Common myeloid progenitor, CD34-positive (primary cell): ENCODE measurements around the gene ST8SIA4.

Experiments used
- CTCF ChIA-PET: fragments of 350-600 bp; sonication (Branson Sonifier 250); formaldehyde crosslinking; loops from one replicate; lab custom pipeline; 2021; ENCODE audit warnings: antibody characterized with exemption; lab: Charles Lee
- POLR2A ChIA-PET: fragments of 350-600 bp; sonication (Branson Sonifier 250); formaldehyde crosslinking; loops from one replicate; lab custom pipeline; 2021; ENCODE audit warnings: antibody characterized with exemption; lab: Charles Lee
- DNase-seq, 3 donors: peaks; one replicate each; pipeline versions ENCODE4 v3.0.0 to v3.0.0-alpha.2; 2013
- H3K27ac ChIP-seq, 2 experiments: 1 replicate in 1 of 2; 2 replicates in 1 of 2; pipeline ENCODE4 v1.7.0; 2013; ENCODE audit warnings: inconsistent platforms in 2 of 2, low read length in 2 of 2, mild to moderate bottlenecking in 2 of 2, low read depth in 1 of 2, moderate library complexity in 1 of 2; ENCODE audit not compliant: severe bottlenecking in 2 of 2, insufficient read depth in 1 of 2, poor library complexity in 1 of 2
- H3K27me3 ChIP-seq, 5 experiments: replicated peaks in 2 of 5; 1 replicate in 3 of 5; 2 replicates in 2 of 5; pipeline versions ENCODE4 v1.6.1 to v1.7.0; 2013; ENCODE audit warnings: low read length in 4 of 5, mild to moderate bottlenecking in 2 of 5, moderate library complexity in 2 of 5, inconsistent platforms in 1 of 5; ENCODE audit not compliant: insufficient read depth in 5 of 5, control insufficient read depth in 4 of 5
- H3K36me3 ChIP-seq, 4 experiments: 1 replicate in 2 of 4; 2 replicates in 2 of 4; pipeline versions ENCODE4 v1.6.1 to v1.7.0; 2013; ENCODE audit warnings: low read length in 3 of 4, control low read depth in 1 of 4, mild to moderate bottlenecking in 1 of 4; ENCODE audit not compliant: control insufficient read depth in 4 of 4, insufficient read depth in 4 of 4
- H3K4me1 ChIP-seq, 4 experiments: 1 replicate in 3 of 4; 2 replicates in 1 of 4; pipeline versions ENCODE4 v1.6.1 to v1.7.1; 2013; ENCODE audit warnings: low read length in 3 of 4, mild to moderate bottlenecking in 3 of 4, control low read depth in 1 of 4, inconsistent platforms in 1 of 4, moderate library complexity in 1 of 4; ENCODE audit not compliant: control insufficient read depth in 4 of 4, insufficient read depth in 4 of 4; ENCODE audit errors: control extremely low read depth in 1 of 4
- H3K4me3 ChIP-seq, 7 experiments: 1 replicate in 4 of 7; 2 replicates in 3 of 7; pipeline versions ENCODE4 v1.5.1 to v1.7.0; 2013; ENCODE audit warnings: mild to moderate bottlenecking in 7 of 7, low read length in 6 of 7, moderate library complexity in 6 of 7, inconsistent platforms in 2 of 7, low read depth in 2 of 7, control low read depth in 1 of 7; ENCODE audit not compliant: insufficient read depth in 4 of 7, control insufficient read depth in 1 of 7; ENCODE audit errors: extremely low read depth in 1 of 7
- H3K9me3 ChIP-seq, 5 experiments: 1 replicate in 4 of 5; 2 replicates in 1 of 5; pipeline versions ENCODE4 v1.6.1 to v1.7.1; 2013; ENCODE audit warnings: low read length in 4 of 5, mild to moderate bottlenecking in 2 of 5, inconsistent platforms in 1 of 5, low read depth in 1 of 5, moderate library complexity in 1 of 5; ENCODE audit not compliant: control insufficient read depth in 4 of 5, insufficient read depth in 2 of 5; ENCODE audit errors: control extremely low read depth in 1 of 5
- WGBS: methylation state at CpG from one replicate; pipeline ENCODE4 v1.1.5; 2013; ENCODE audit not compliant: insufficient coverage; 5-methylcytosine and 5-hydroxymethylcytosine counted together

Gene ST8SIA4

DNA sequence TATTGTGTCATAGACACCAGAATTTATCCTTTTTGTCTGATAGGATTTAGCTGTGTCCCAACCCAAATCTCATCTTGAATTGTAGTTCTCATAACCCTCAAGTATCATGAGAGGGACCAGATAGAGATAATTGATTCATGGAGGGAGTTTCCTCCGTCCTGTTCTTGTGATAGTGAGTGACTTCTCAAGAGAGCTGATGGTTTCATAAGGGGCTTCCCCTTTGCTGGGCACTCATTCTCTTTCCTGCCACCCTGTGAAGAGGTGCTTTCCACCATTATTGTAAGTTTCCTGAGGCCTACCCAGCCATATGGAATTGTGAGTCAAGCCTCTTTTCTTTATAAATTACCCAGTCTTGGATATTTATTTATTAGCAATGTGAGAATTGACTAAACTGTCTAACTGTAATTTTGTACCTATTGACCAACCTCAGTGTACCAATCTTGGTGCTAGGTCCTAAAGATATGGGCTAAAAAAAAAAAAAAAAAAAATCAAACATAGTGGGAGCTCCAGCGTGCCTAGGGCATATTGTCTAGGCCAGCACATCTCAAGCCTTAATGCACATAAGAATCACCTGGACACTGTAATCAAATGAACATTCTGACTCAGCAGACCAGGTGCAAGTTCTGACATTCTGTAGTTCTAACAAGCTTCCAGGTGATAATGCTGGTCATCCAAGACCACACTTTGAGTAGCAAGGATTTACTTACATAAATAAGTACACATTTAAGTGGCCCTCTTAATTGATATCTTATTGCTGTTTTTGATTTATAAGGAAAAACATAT lies 30.5 kb downstream of the ST8SIA4 start:
- Histone ChIP-seq H3K4me3 (no peak overlapping the region), H3K4me1 (no peaks in the 10 kb centered on the region), H3K27me3 (no peaks in the 10 kb centered on the region), H3K36me3 (peaks cover 4 to 34% (median 19%) of the 10 kb centered on the region in 4 experiments), H3K27ac (no peak overlapping the region), H3K9me3 (no peaks in the 10 kb centered on the region)
- WGBS, result 100% methylated on average over 1 of the region's 2 CpGs
- ChIA-PET CTCF (interaction anchor here (1.0 kb wide), 1 partner anchor 28 kb away, joined by 4 read pairs; no protein-coding TSS in a partner anchor), POLR2A (no interaction called here)
- no peak for DNase-seq

DNA sequence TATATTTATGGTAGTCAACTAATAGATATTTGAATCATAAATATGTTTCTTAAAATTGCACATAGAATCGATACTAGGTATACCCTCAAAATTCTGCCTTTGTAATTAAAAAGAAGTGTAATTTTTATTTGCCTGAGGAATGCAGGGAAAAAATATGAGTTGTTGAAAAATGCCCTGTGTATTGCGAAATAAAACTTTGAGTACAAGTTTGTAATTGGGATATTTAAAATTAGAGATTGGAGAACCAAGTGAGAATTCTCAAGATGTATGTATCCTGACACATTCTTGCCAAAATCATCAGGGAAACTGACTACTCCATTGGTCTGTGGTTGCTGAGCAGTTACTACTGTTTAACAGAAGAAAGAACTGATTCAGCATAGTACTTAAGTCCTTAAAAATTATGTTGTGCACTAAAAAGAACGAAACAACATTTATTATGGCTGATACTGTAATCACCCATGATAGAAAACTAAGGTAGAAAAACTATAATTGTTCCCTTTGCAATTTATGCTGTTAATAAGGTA lies 36.0 kb downstream of the ST8SIA4 start:
- H3K9me3 ChIP-seq, result peaks cover 0 to 4% (median 0%) of the 10 kb centered on the region in 5 experiments
- ChIA-PET CTCF (no interaction called here), POLR2A (no interaction called here)
- H3K27ac ChIP-seq, result no peak overlapping the region
- no peak for DNase-seq
- peaks cover 8 to 20% (median 13%) of the 10 kb centered on the region in 4 experiments for H3K36me3 ChIP-seq
- H3K27me3 ChIP-seq, result no peaks in the 10 kb centered on the region
- no peaks in the 10 kb centered on the region for H3K4me1 ChIP-seq
- no peak overlapping the region for H3K4me3 ChIP-seq
- whole genome bisulfite sequencing, result 100% methylated on average over 1 of the region's 3 CpGs

DNA sequence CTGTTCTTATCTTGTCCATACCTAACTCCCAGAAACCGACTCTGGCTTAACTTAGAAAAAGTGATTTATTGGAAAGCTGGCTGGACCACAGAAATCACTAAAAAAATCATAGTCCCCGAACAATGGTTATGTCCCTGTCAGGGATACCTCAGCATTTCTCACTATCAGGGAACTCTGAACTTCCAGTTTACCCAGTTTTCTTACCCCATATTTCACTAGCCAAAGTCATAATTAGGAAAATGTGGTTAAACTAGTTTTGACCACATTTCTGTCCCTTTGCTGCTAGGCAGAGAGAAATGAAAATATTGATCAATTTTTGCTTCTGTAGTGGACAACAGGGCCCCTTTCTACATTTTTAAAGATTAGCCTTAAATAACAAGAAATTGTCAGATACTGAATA lies 38.2 kb downstream of the ST8SIA4 start:
- 57% methylated on average over 1 of the region's 2 CpGs for WGBS
- Histone ChIP-seq H3K9me3 (peaks cover 0 to 4% (median 0%) of the 10 kb centered on the region in 5 experiments), H3K36me3 (peaks cover 5 to 16% (median 7%) of the 10 kb centered on the region in 4 experiments), H3K4me1 (no peaks in the 10 kb centered on the region), H3K27ac (no peak overlapping the region), H3K4me3 (no peak overlapping the region), H3K27me3 (no peaks in the 10 kb centered on the region)
- DNase-seq, result no peak
- POLR2A ChIA-PET, result no interaction called here
- CTCF ChIA-PET, result no interaction called here

DNA sequence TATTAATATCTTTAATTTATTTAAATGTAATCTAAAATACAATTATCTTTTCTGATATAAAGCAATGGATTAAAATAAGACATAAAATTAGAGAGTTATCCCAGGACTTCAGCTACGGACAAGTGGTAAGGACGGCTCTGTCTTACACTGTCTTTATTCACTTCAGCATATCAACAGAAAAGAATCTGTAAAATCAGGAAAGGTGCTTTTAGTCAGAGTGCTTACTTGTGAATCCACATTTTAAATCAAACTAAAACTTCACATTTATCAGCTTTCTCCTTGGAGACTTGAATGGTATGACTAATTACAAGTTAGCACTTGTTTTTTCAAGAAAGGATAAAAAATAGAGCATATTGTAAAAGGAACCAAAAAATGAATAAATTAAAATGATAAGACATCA lies 39.3 kb downstream of the ST8SIA4 start:
- no peaks in the 10 kb centered on the region for H3K27me3 ChIP-seq
- POLR2A ChIA-PET, result no interaction called here
- H3K4me3 ChIP-seq, result no peak overlapping the region
- CTCF ChIA-PET, result no interaction called here
- no peaks in the 10 kb centered on the region for H3K4me1 ChIP-seq
- no peak overlapping the region for H3K27ac ChIP-seq
- WGBS, result no CpG with 5 or more reads among the region's 2 CpGs
- no peak for DNase-seq
- peaks cover 5 to 11% (median 7%) of the 10 kb centered on the region in 4 experiments for H3K36me3 ChIP-seq
- peaks cover 0 to 4% (median 0%) of the 10 kb centered on the region in 5 experiments for H3K9me3 ChIP-seq

DNA sequence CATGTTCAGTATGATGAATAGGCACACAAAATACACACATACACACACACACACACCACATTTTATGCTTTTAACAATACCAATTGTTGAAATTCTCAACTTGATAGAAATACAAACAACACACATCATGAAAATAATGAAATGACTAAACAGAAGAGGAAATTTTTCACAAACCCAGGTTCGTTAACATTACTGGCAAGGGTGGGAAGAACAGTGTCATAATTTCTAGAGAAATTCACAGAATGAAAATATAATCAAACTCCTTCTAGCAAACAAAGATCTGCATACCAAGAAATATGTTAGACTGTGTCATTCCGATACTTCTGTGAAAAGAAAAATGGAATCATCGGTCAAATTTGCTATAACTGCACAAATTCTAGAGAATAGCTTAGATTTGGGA lies 41.9 kb downstream of the ST8SIA4 start:
- WGBS, result no CpG with 5 or more reads among the region's 3 CpGs
- H3K27me3 ChIP-seq, result no peaks in the 10 kb centered on the region
- H3K27ac ChIP-seq, result no peak overlapping the region
- no peak for DNase-seq
- ChIA-PET POLR2A (no interaction called here), CTCF (no interaction called here)
- peaks cover 0 to 4% (median 0%) of the 10 kb centered on the region in 5 experiments for H3K9me3 ChIP-seq
- no peaks in the 10 kb centered on the region for H3K4me1 ChIP-seq
- H3K36me3 ChIP-seq, result peaks cover 3 to 11% (median 7%) of the 10 kb centered on the region in 4 experiments
- no peak overlapping the region for H3K4me3 ChIP-seq

DNA sequence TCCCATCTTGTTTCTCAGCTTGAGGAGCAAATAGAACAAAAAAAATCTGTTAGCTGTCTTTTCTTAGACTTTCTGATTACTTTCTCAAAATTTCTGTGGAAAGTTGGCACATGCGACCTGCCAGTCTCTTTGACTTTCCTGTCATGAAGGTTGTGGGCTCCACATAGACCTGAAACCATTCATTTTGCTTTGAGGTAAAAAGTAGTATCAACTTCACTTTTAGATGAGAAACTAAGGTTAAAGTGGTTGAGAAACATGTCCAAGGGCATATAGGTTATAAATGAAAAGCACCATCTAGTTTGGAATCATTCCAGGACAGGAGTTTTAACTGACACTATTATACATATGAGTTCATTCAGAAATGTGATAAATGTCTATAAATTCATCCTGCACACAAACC lies 42.7 kb downstream of the ST8SIA4 start:
- H3K36me3 ChIP-seq, result peaks cover 3 to 11% (median 7%) of the 10 kb centered on the region in 4 experiments
- no peak overlapping the region for H3K4me3 ChIP-seq
- CTCF ChIA-PET, result no interaction called here
- H3K27me3 ChIP-seq, result no peaks in the 10 kb centered on the region
- H3K9me3 ChIP-seq, result peaks cover 0 to 1% (median 0%) of the 10 kb centered on the region in 5 experiments
- no peak overlapping the region for H3K27ac ChIP-seq
- H3K4me1 ChIP-seq, result no peaks in the 10 kb centered on the region
- no CpG with 5 or more reads among the region's 1 CpG for WGBS
- POLR2A ChIA-PET, result no interaction called here
- no peak for DNase-seq

DNA sequence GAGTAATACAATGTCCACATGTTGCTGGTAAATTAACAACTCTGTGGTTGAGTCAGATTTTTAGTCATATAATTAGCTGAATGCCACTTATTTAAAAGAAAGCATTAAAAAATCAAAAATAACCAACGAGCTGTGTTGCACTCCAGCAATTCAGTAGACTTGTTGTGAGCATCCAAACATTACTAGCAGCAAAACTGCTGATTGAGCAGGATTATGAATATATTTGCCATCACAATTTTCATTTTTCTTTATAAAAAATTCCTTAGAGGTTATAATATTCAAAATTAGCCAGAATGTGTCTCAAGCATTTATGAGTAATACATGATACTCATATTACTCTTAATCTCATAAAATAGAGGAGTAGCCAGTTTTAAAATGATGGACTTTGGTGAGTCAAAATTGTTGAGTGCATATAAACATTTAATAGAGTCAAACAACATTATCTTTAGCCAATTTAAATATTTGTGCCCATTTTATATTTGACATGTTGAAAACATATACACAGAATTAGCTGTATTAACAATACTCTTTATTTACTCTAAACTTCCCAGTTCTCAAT lies 44.0 kb downstream of the ST8SIA4 start:
- Histone ChIP-seq H3K4me3 (no peak overlapping the region), H3K4me1 (peaks cover 0 to 1% (median under 1%) of the 10 kb centered on the region in 4 experiments), H3K9me3 (no peaks in the 10 kb centered on the region), H3K27me3 (no peaks in the 10 kb centered on the region), H3K27ac (no peak overlapping the region), H3K36me3 (peaks cover 2 to 9% (median 7%) of the 10 kb centered on the region in 4 experiments)
- 100% methylated on average over 1 of the region's 1 CpG for WGBS
- POLR2A ChIA-PET, result no interaction called here
- CTCF ChIA-PET, result interaction anchor here (1.5 kb wide), 1 partner anchor 27 kb away, joined by 6 read pairs; no protein-coding TSS in a partner anchor
- no peak for DNase-seq
